K562 (cell line): ENCODE results near the gene RNF121. TPM values are rescaled to one million over a fixed set of nuclear protein-coding genes. Genes with fewer than 3 reads are reported as not detected.

ENCODE experiments used
- ATAC-seq: fragments of 200-7000 bp; cut with Tn5 transposase; 3 replicates; pipeline ENCODE4 v1.9.1; 2020; ENCODE audit warnings: moderate library complexity
- BruUV-seq: library from RNA; stranded (reverse); fragments of 400-500 nt; replicated peaks from 2 replicates; lab custom pipeline; 2021; lab: Mats Ljungman, UMichigan
- CTCF ChIA-PET: fragments of 300-600 bp; formaldehyde crosslinking; extraction: SDS; loops from one replicate; lab custom pipeline; 2021; ENCODE audit warnings: low intra/inter-chr PET ratio; lab: Yijun Ruan, JAX
- POLR2A ChIA-PET: fragments of 300-600, 350-650 bp; sonication (Branson Sonifier 250); formaldehyde crosslinking; extraction: SDS; loops from one replicate; lab custom pipeline; 2021; ENCODE audit warnings: antibody characterized with exemption, inconsistent platforms; lab: Yijun Ruan, JAX
- DNase-seq, 4 experiments: peaks; one replicate each; pipeline versions ENCODE4 v3.0.0 to v3.0.0-alpha.2; 2011 to 2018; ENCODE audit warnings: low spot score in 3 of 4, mixed read lengths in 3 of 4; ENCODE audit errors: extremely low read depth in 1 of 4
- FAIRE-seq: peaks from 2 replicates; lab custom pipeline; 2011; peaks lifted over from hg19 to GRCh38; lab: Jason Lieb, UNC
- H2AFZ ChIP-seq: 2 replicates; pipeline ENCODE4 v1.6.0; 2011; ENCODE audit warnings: low read depth, low read length, control low read depth, inconsistent platforms
- H3K27ac ChIP-seq: fragments of 200-600 bp; 3 replicates; pipeline ENCODE4 v1.8.0; 2011; ENCODE audit warnings: low read depth, mild to moderate bottlenecking, control low read depth, inconsistent platforms, low read length, moderate library complexity, mixed read lengths; ENCODE audit errors: extremely low read depth
- H3K27me3 ChIP-seq, 2 experiments: fragments of 300-600 bp in 1 of 2; 2 replicates in 1 of 2; 3 replicates in 1 of 2; pipeline versions ENCODE4 v1.6.0 to v1.8.0; 2011; ENCODE audit warnings: inconsistent platforms in 2 of 2, low read length in 2 of 2, mild to moderate bottlenecking in 1 of 2, mixed read lengths in 1 of 2, moderate library complexity in 1 of 2; ENCODE audit not compliant: control insufficient read depth in 2 of 2, insufficient read depth in 2 of 2
- H3K36me3 ChIP-seq: fragments of 300-600 bp; 3 replicates; pipeline ENCODE4 v1.8.0; 2011; ENCODE audit warnings: mild to moderate bottlenecking, low read length, inconsistent platforms; ENCODE audit not compliant: control insufficient read depth, insufficient read depth
- H3K4me1 ChIP-seq, 2 experiments: fragments of 200-600 bp in 1 of 2; replicated peaks in 1 of 2; 2 replicates in 1 of 2; 3 replicates in 1 of 2; pipeline versions ENCODE4 v1.5.1 to v1.8.0; 2011; ENCODE audit warnings: inconsistent platforms in 2 of 2, low read length in 2 of 2, mild to moderate bottlenecking in 1 of 2, mixed read lengths in 1 of 2, moderate library complexity in 1 of 2; ENCODE audit not compliant: control insufficient read depth in 2 of 2, insufficient read depth in 2 of 2
- H3K4me2 ChIP-seq: 2 replicates; pipeline ENCODE4 v1.6.1; 2011; ENCODE audit warnings: low read length, control low read depth, inconsistent platforms, mixed read lengths; ENCODE audit not compliant: insufficient read depth
- H3K4me3 ChIP-seq: fragments of 200-600 bp; sonication (generic), shearing (Covaris generic); 2 replicates; pipeline ENCODE4 v1.5.1; 2016; ENCODE audit warnings: control low read depth, inconsistent platforms
- H3K79me2 ChIP-seq: fragments of 200-600 bp; 3 replicates; pipeline ENCODE4 v1.8.0; 2011; ENCODE audit warnings: low read length, inconsistent platforms; ENCODE audit not compliant: control insufficient read depth, insufficient read depth
- H3K9ac ChIP-seq, 2 experiments: 2 replicates each; pipeline versions ENCODE4 v1.6.0 to v1.6.1; 2011; ENCODE audit warnings: low read depth in 2 of 2, low read length in 2 of 2, control low read depth in 1 of 2, inconsistent platforms in 1 of 2, mild to moderate bottlenecking in 1 of 2, mixed read lengths in 1 of 2; ENCODE audit not compliant: insufficient read depth in 1 of 2
- H3K9me1 ChIP-seq: one replicate; pipeline ENCODE4 v1.6.0; 2011; ENCODE audit warnings: inconsistent platforms, mild to moderate bottlenecking, low read length, moderate library complexity; ENCODE audit not compliant: control insufficient read depth, insufficient read depth
- H3K9me3 ChIP-seq: replicated peaks from 2 replicates; pipeline ENCODE4 v1.5.1; 2011; ENCODE audit warnings: low read depth, low read length, inconsistent platforms; ENCODE audit not compliant: control insufficient read depth, insufficient read depth
- H4K20me1 ChIP-seq: replicated peaks from 2 replicates; pipeline ENCODE4 v1.6.1; 2011; ENCODE audit warnings: low read length, inconsistent platforms, mixed read lengths; ENCODE audit not compliant: control insufficient read depth, insufficient read depth
- CSDE1 ChIP-seq, 2 experiments: fragments of 450-650 bp; IDR thresholded peaks; 2 replicates each; pipeline ENCODE4 v1.6.1; 2016; ENCODE audit warnings: mild to moderate bottlenecking in 1 of 2
- GABPB2 ChIP-seq: fragments of 250-450 bp; sonication (Bioruptor Pico); conservative IDR thresholded peaks from 2 replicates; pipeline ENCODE4 v1.5.1; 2021; ENCODE audit warnings: mild to moderate bottlenecking
- HDAC1 ChIP-seq, 2 experiments: fragments of 450-650 bp; IDR thresholded peaks; 2 replicates each; pipeline ENCODE4 v1.6.1; 2016 to 2017; ENCODE audit warnings: inconsistent platforms in 1 of 2, mild to moderate bottlenecking in 1 of 2, moderate library complexity in 1 of 2
- HMG20A ChIP-seq: fragments of 450-650 bp; formaldehyde crosslinking; conservative IDR thresholded peaks from 2 replicates; pipeline ENCODE4 v1.4.0; 2020; ENCODE audit warnings: mild to moderate bottlenecking, mixed read lengths
- KLF13 ChIP-seq: fragments of 450-650 bp; IDR thresholded peaks from 2 replicates; pipeline ENCODE4 v1.6.1; 2016; ENCODE audit warnings: missing genetic modification characterization, low read depth, mild to moderate bottlenecking, missing compliant biosample characterization, moderate library complexity, borderline replicate concordance
- LCOR ChIP-seq: sonication (generic); formaldehyde crosslinking; IDR thresholded peaks from 2 replicates; pipeline ENCODE4 v1.8.0; 2022; ENCODE audit warnings: mild to moderate bottlenecking, missing genetic modification reagents
- SMARCA4 ChIP-seq: fragments of 450-650 bp; IDR thresholded peaks from 2 replicates; pipeline ENCODE4 v1.6.1; 2016
- THRA ChIP-seq: fragments of 450-650 bp; IDR thresholded peaks from 2 replicates; pipeline ENCODE4 v1.6.1; 2017; ENCODE audit warnings: mild to moderate bottlenecking, moderate library complexity
- ZBTB11 ChIP-seq, 3 experiments: fragments of 200-800 bp in 1 of 3; fragments of 250-450 bp in 1 of 3; fragments of 450-650 bp in 1 of 3; sonication (Bioruptor Pico) in 1 of 3; sonication (Bioruptor generic) in 1 of 3; formaldehyde crosslinking in 1 of 3; IDR thresholded peaks; 2 replicates each; pipeline versions ENCODE4 v1.6.1 to v1.8.0; 2016 to 2022; ENCODE audit warnings: mild to moderate bottlenecking in 2 of 3, missing genetic modification characterization in 2 of 3, missing compliant biosample characterization in 1 of 3, moderate library complexity in 1 of 3
- ZNF124 ChIP-seq: sonication (generic); formaldehyde crosslinking; IDR thresholded peaks from 2 replicates; pipeline ENCODE4 v1.8.1; 2022; ENCODE audit warnings: missing genetic modification reagents
- ZNF146 ChIP-seq: IDR thresholded peaks from one replicate; pipeline ENCODE4 v1.6.1; 2018; ENCODE audit warnings: missing compliant biosample characterization; ENCODE audit not compliant: unreplicated experiment
- ZNF830 ChIP-seq: fragments of 250-450 bp; sonication (Bioruptor Pico); IDR thresholded peaks from 2 replicates; pipeline ENCODE4 v1.5.0; 2021; ENCODE audit warnings: mild to moderate bottlenecking
- WGBS: fragments of 100-300 bp; shearing (Covaris generic); methylation state at CpG from one replicate; pipeline ENCODE4 v1.1.6; 2016; ENCODE audit warnings: low coverage, mixed read lengths; ENCODE audit not compliant: insufficient coverage; ENCODE audit errors: missing lambda C conversion rate; 5-methylcytosine and 5-hydroxymethylcytosine counted together
- in situ Hi-C: fragments of 300-500 bp; cut with MboI; formaldehyde crosslinking; loops from 4 replicates; pipeline ENCODE4 v1.15.0; 2018; ENCODE audit warnings: inconsistent platforms, mixed read lengths
- intact Hi-C: fragments of 100-400 bp; cut with micrococcal nuclease; formaldehyde crosslinking; loops from 2 replicates; pipeline ENCODE4 v1.14.2; 2022
- polyA plus RNA-seq, 8 experiments: library from polyadenylated mRNA; depleted of rRNA in 4 of 8; stranded (reverse) in 5 of 8; unstranded in 3 of 8; fragments of >200 nt; fragmentation: Nextera tagmentation in 2 of 8; fragmentation: Illumina TruSeq in 1 of 8; extraction: Ambion mirVana in 2 of 8; extraction: Trizol in 1 of 8; gene quantifications; 2 replicates each; pipeline versions ENCODE4 v1.2.1 to v1.2.3, GENCODE V29; 2011 to 2014; ENCODE audit warnings: inconsistent platforms in 1 of 8, missing spikeins in 1 of 8
- total RNA-seq, 7 experiments: library from RNA; depleted of rRNA in 6 of 7; stranded (reverse); fragments of >200 nt in 6 of 7; fragmentation: Illumina TruSeq in 2 of 7; extraction: Trizol in 2 of 7; gene quantifications; 2 replicates each; pipeline versions ENCODE4 v1.2.1 to v1.2.3, GENCODE V29; 2011 to 2021; ENCODE audit warnings: low replicate concordance in 1 of 7

RNF121 gene
- total and polyA plus RNA-seq, 9 of the 15 experiments (the other 6 are each of a cell fraction or from before 2014, with no cell fraction given): 8.0 to 63.4 (median 20.5) TPM

- Histone ChIP-seq H3K4me2 (no peak overlapping the region), H3K9ac (no peak overlapping the region), H2AFZ (no peak overlapping the region), H3K36me3 (peaks cover 61% of the 10 kb centered on the region), H4K20me1 (no peaks in the 10 kb centered on the region), H3K27me3 (no peaks in the 10 kb centered on the region)
- no TSS peak for BruUV-seq
- intact Hi-C loops (no loop called here), in situ Hi-C loops (no loop called here)
- 50% methylated on average over 2 of the region's 2 CpGs for WGBS
- TF ChIP-seq GABPB2 (CRISPR knock-in tag) (no peak), THRA (no peak), LCOR (CRISPR knock-in tag) (no peak)
- TF ChIP-seq, all 486 proteins: peak for 0
- CTCF ChIA-PET: no interaction called here
- FAIRE-seq: no peak
- no peak overlapping the region for H3K4me3 ChIP-seq
- no peak for ATAC-seq
- POLR2A ChIA-PET: interaction anchor here (0.6 kb wide), 1 partner anchor 313 kb away, joined by 3 read pairs; no protein-coding TSS in a partner anchor
- no peaks in the 10 kb centered on the region for H3K9me1 ChIP-seq
- no peaks in the 10 kb centered on the region for H3K9me3 ChIP-seq
- H3K27ac ChIP-seq: no peak overlapping the region
- no peaks in the 10 kb centered on the region for H3K4me1 ChIP-seq
- no peak for DNase-seq
- no peaks in the 10 kb centered on the region for H3K79me2 ChIP-seq
Observed at GRCh38 chr11:71987521-71987920, 58.7 kb downstream of the RNF121 start.

- Histone ChIP-seq H3K4me3 (no peak overlapping the region), H3K9ac (no peak overlapping the region), H3K9me3 (no peaks in the 10 kb centered on the region), H3K4me1 (no peaks in the 10 kb centered on the region), H2AFZ (no peak overlapping the region), H4K20me1 (no peaks in the 10 kb centered on the region), H3K79me2 (no peaks in the 10 kb centered on the region), H3K9me1 (no peaks in the 10 kb centered on the region), H3K27me3 (no peaks in the 10 kb centered on the region), H3K4me2 (no peak overlapping the region), H3K36me3 (peaks cover 60% of the 10 kb centered on the region), H3K27ac (no peak overlapping the region)
- DNase-seq (no peak), FAIRE-seq (no peak), ATAC-seq (no peak)
- ChIA-PET CTCF (no interaction called here), POLR2A (interaction anchor here (0.6 kb wide), 1 partner anchor 313 kb away, joined by 3 read pairs; no protein-coding TSS in a partner anchor)
- in situ Hi-C loops (no loop called here), intact Hi-C loops (no loop called here)
- 86% methylated on average over 3 of the region's 3 CpGs for WGBS
- BruUV-seq: no TSS peak
- no peak for TF ChIP-seq CSDE1 (IDR thresholded peaks at IDR 0.05)
- TF ChIP-seq HDAC1 (IDR thresholded peaks at IDR 0.05): no peak
- TF ChIP-seq KLF13 (tag): no peak
- no peak for TF ChIP-seq ZBTB11 (CRISPR knock-in tag; IDR thresholded peaks at IDR 0.05)
- TF ChIP-seq SMARCA4: no peak
- no peak for TF ChIP-seq ZNF124 (CRISPR knock-in tag)
- no peak for TF ChIP-seq HMG20A
- no peak for TF ChIP-seq ZNF146 (CRISPR knock-in tag)
- no peak for TF ChIP-seq ZNF830 (CRISPR knock-in tag)
Observed at GRCh38 chr11:71988050-71988449, 59.2 kb downstream of the RNF121 start.
